RWPE2 (cell line): Measurements from ENCODE around the gene RAB5A.

Experiments used
- ATAC-seq: fragments of 200-7000 bp; cut with Tn5 transposase; 3 replicates; pipeline ENCODE4 v1.9.1; 2021; ENCODE audit warnings: low read depth
- DNase-seq: peaks from one replicate; pipeline ENCODE4 v3.0.0-alpha.2; 2020; ENCODE audit warnings: low spot score
- H3K27ac ChIP-seq: fragments of 450-650 bp; 2 replicates; pipeline ENCODE4 v1.5.1; 2017; ENCODE audit warnings: mild to moderate bottlenecking; ENCODE audit not compliant: poor library complexity, severe bottlenecking
- H3K27me3 ChIP-seq: fragments of 250-450 bp; sonication (Bioruptor Pico); 2 replicates; pipeline ENCODE4 v1.5.1; 2021; ENCODE audit warnings: mild to moderate bottlenecking, moderate library complexity; ENCODE audit not compliant: insufficient read depth, poor library complexity, severe bottlenecking
- H3K36me3 ChIP-seq: fragments of 250-450 bp; sonication (Bioruptor Pico); 2 replicates; pipeline ENCODE4 v1.5.1; 2020; ENCODE audit warnings: low read depth, mild to moderate bottlenecking, moderate library complexity
- H3K4me1 ChIP-seq: fragments of 250-450 bp; sonication (Bioruptor Pico); 2 replicates; pipeline ENCODE4 v1.5.1; 2021; ENCODE audit warnings: mild to moderate bottlenecking, moderate library complexity; ENCODE audit not compliant: insufficient read depth, poor library complexity, severe bottlenecking
- H3K4me3 ChIP-seq: fragments of 250-450 bp; sonication (Bioruptor Pico); 2 replicates; pipeline ENCODE4 v1.5.1; 2021; ENCODE audit warnings: mild to moderate bottlenecking, moderate library complexity; ENCODE audit not compliant: severe bottlenecking
- H3K9me3 ChIP-seq: fragments of 250-450 bp; sonication (Bioruptor Pico); 2 replicates; pipeline ENCODE4 v1.5.1; 2021; ENCODE audit warnings: mild to moderate bottlenecking, moderate library complexity; ENCODE audit not compliant: severe bottlenecking
- TF ChIP-seq, protein P1 (sequence below): fragments of 450-650 bp; IDR thresholded peaks from one replicate; pipeline ENCODE4 v1.5.1; 2017; ENCODE audit warnings: mild to moderate bottlenecking, moderate library complexity; ENCODE audit not compliant: poor library complexity, severe bottlenecking

RAB5A gene

GRCh38 chr3:19997502-19997901, 50.6 kb downstream of the RAB5A start:
- Histone ChIP-seq H3K4me1 (no peaks in the 10 kb centered on the region), H3K27ac (no peak overlapping the region)

DNA sequence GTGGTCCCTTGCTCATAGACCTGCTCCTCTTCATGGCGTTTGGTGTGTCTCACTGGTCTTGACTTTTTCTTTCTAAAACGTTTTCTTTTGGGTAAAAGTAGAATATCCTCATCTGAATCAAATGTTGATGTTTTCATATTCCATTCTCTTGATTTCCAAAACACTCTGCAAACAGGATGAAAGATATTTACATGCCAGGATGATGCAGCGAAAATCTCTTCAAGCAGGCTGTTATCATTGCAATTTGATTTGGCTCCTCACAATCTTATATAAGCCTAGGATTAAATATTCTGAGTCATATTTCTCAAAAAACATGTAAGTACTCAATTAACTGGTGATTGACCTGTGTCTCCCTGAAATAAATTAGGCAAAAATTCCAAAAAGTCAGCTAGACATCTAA, 55.0 kb downstream of the RAB5A start:
- H3K27me3 ChIP-seq, result no peaks in the 10 kb centered on the region
- no peak overlapping the region for H3K4me3 ChIP-seq
- ATAC-seq (no peak), DNase-seq (no peak)
- TF ChIP-seq, protein P1, sequence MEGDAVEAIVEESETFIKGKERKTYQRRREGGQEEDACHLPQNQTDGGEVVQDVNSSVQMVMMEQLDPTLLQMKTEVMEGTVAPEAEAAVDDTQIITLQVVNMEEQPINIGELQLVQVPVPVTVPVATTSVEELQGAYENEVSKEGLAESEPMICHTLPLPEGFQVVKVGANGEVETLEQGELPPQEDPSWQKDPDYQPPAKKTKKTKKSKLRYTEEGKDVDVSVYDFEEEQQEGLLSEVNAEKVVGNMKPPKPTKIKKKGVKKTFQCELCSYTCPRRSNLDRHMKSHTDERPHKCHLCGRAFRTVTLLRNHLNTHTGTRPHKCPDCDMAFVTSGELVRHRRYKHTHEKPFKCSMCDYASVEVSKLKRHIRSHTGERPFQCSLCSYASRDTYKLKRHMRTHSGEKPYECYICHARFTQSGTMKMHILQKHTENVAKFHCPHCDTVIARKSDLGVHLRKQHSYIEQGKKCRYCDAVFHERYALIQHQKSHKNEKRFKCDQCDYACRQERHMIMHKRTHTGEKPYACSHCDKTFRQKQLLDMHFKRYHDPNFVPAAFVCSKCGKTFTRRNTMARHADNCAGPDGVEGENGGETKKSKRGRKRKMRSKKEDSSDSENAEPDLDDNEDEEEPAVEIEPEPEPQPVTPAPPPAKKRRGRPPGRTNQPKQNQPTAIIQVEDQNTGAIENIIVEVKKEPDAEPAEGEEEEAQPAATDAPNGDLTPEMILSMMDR, result no peak
- no peaks in the 10 kb centered on the region for H3K36me3 ChIP-seq
- no peak overlapping the region for H3K27ac ChIP-seq
- no peaks in the 10 kb centered on the region for H3K9me3 ChIP-seq
- no peaks in the 10 kb centered on the region for H3K4me1 ChIP-seq

More at GRCh38 chr3:19997502-19997901, 50.6 kb downstream of the RAB5A start:
- Histone ChIP-seq H3K36me3 (no peaks in the 10 kb centered on the region), H3K4me3 (no peak overlapping the region), H3K27me3 (no peaks in the 10 kb centered on the region), H3K9me3 (no peaks in the 10 kb centered on the region)
- no peak for ATAC-seq
- DNase-seq, result no peak
- TF ChIP-seq, protein P1, result no peak

DNA sequence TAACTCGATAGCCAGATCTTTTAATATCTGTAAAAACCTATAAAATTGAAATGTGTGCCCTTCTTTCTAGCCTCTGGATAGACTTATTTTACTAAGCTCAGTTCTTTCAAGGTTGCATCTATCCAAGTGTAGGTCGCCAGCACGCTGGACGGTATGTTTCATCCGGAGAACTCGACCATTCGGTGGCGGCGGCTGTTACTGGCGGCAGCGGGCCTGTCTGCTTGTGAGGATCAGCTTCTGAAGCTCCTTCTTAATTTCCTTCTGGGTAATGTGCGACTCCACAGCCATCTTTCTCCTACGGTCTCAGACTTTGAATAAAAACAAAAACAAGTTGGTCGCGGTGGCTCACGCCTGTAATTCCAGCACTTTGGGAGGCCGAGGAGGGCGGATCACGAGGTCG, 61.1 kb downstream of the RAB5A start:
- Histone ChIP-seq H3K4me3 (no peak overlapping the region), H3K27me3 (no peaks in the 10 kb centered on the region), H3K27ac (no peak overlapping the region), H3K4me1 (no peaks in the 10 kb centered on the region), H3K36me3 (no peaks in the 10 kb centered on the region), H3K9me3 (no peaks in the 10 kb centered on the region)
- TF ChIP-seq, protein P1, result no peak
- ATAC-seq (no peak), DNase-seq (no peak)

DNA sequence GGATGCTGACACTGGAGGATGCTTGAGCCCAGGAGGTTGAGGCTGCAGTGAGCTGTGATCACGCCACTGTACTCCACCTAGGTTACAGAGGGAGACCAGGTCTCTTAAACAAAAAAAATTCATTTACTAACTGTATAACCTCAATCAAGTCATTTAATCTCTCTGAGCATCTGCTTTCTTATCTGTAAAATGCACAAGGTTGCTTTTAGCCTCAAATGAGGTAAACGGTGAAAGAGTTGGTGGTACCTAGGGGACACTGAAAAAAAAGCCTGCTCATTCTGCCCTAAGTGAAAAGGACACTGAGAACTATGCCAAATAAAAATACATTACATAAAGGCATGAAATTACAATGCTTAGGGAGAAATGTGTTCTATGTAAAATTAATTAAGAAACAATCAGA, 61.7 kb downstream of the RAB5A start:
- TF ChIP-seq, protein P1, result no peak
- Histone ChIP-seq H3K9me3 (no peaks in the 10 kb centered on the region), H3K27me3 (no peaks in the 10 kb centered on the region), H3K4me3 (no peak overlapping the region), H3K4me1 (no peaks in the 10 kb centered on the region), H3K27ac (no peak overlapping the region), H3K36me3 (no peaks in the 10 kb centered on the region)
- no peak for ATAC-seq
- DNase-seq, result no peak

DNA sequence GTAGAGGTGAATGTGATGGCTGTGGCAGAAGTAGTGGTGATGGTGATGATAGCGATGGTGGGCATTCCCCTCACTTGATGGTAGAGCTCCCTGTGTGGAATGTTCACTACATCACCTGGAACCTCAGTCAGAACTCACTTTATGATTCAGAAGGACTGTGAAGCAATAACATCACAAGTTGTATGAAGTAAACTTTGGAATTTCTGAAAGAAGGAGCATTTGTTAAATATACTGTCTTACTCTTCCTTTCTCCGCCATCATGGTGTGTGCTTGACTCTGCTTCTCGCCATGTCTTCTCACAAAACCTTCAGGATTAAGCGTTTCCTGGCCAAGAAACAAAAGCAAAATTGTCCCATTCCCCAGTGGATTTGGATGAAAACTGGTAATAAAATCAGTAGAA, 65.3 kb downstream of the RAB5A start, which contains the start of gene PP2D1:
Gene PP2D1 (minus strand): TSS at position 101 of the 400 bp plus-strand sequence. CDS start 192 bp downstream, outside the sequence.
- no peak for ATAC-seq
- Histone ChIP-seq H3K36me3 (no peaks in the 10 kb centered on the region), H3K4me3 (no peak within 1 kb of the TSS), H3K27ac (no peak within 1 kb of the TSS), H3K4me1 (no peaks in the 10 kb centered on the region), H3K27me3 (no peaks in the 10 kb centered on the region), H3K9me3 (no peaks in the 10 kb centered on the region)
- TF ChIP-seq, protein P1, result no peak
- DNase-seq, result no peak
